Hepatocyte (in vitro differentiated cells): ENCODE data around the gene MAD2L1.

Source experiments
- CTCF ChIP-seq: fragments of 200-600 bp; sonication (generic); IDR thresholded peaks from 2 replicates; pipeline ENCODE4 v1.5.1; 2016; ENCODE audit warnings: antibody characterized with exemption, mild to moderate bottlenecking; ENCODE audit not compliant: poor library complexity
- EZH2 ChIP-seq: fragments of 200-600 bp; sonication (generic); IDR thresholded peaks from 2 replicates; pipeline ENCODE4 v1.6.1; 2016; ENCODE audit warnings: antibody characterized with exemption, mild to moderate bottlenecking, borderline replicate concordance
- EZH2phosphoT487 ChIP-seq: fragments of 200-600 bp; sonication (generic); IDR thresholded peaks from one replicate; pipeline ENCODE4 v1.6.1; 2018; ENCODE audit warnings: antibody characterized with exemption, mild to moderate bottlenecking, low read depth, moderate library complexity; ENCODE audit not compliant: unreplicated experiment, severe bottlenecking

- TF ChIP-seq EZH2, result no peak
- no peak for TF ChIP-seq CTCF
- TF ChIP-seq EZH2phosphoT487, result no peak
Observed at GRCh38 chr4:120025516-120025915, 41.1 kb downstream of the MAD2L1 start.
